ENCODE measurements around the gene SMIM45.

Gene SMIM45

DNA sequence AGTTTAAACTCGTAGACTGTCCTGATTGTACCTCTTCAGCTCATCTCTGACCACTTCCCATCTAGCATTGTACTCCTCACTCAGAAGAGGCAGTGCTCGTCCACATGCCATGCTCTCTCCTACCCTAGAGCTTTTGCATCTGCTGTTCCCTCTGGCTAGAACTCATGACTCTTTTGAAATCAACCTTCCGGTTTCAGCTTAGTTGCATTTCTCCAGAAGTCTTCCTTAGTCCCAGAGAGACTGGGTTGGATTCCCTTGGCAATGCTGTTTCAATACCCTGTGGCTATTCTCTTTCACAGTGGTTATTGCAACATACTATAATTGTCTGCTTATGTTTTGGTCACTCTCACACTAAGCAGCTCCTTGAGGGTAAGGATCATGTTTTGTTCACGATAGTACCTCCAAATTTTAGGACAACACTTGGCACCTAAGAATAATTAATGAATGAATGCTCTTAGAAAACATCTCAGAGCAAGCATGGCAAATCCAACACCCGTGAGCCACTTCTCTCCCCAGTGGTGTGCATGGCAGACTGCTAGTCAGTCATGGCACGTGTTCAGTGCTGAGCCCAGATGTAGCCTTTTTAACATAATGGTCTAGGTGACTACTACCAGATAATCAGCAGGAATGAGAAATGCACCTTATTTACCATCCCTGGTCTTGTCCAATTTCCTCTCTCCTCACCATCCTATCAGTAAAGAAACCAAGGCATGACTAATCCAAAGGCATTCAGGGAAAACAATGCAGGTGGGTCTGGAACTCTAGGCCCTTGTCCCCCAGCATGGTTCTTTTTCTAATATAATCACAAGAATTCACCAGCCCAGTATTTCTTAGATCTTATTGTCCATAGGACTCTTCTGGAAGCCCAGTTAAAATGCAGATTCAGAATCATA, 31.8 kb downstream of the SMIM45 start:
- no peak overlapping the region for H3K4me3 ChIP-seq (ENCODE audit: low read length)
- TF ChIP-seq, protein P1, sequence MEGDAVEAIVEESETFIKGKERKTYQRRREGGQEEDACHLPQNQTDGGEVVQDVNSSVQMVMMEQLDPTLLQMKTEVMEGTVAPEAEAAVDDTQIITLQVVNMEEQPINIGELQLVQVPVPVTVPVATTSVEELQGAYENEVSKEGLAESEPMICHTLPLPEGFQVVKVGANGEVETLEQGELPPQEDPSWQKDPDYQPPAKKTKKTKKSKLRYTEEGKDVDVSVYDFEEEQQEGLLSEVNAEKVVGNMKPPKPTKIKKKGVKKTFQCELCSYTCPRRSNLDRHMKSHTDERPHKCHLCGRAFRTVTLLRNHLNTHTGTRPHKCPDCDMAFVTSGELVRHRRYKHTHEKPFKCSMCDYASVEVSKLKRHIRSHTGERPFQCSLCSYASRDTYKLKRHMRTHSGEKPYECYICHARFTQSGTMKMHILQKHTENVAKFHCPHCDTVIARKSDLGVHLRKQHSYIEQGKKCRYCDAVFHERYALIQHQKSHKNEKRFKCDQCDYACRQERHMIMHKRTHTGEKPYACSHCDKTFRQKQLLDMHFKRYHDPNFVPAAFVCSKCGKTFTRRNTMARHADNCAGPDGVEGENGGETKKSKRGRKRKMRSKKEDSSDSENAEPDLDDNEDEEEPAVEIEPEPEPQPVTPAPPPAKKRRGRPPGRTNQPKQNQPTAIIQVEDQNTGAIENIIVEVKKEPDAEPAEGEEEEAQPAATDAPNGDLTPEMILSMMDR (IDR thresholded peaks at IDR 0.05; ENCODE audit: insufficient read depth, low read depth, low read length, missing control alignments) = no peak
- DNase-seq (ENCODE audit: low read depth) = peak; percentile 60

DNA sequence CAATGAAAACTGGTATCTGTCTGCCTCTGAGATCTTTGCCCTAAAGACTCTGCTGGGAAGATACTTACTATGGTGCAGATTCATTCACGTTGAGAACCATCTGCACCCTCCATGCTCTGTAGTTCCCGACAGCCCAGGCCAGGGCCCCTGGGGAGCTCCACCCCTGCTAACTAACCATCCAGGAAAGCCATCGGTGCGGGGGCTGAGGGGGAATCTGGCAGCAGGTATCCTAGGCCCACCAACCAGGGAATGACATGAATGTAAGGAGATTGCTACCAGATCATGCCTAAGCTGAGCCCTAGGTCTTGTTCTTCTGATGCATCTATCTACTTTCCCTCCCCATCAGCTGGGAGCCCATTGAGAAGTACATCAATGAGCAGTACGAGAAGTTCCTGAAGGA, 35.3 kb downstream of the SMIM45 start:
- H3K4me3 ChIP-seq (ENCODE audit: low read length) = no peak overlapping the region
- no peak for DNase-seq (ENCODE audit: low read depth)
- TF ChIP-seq, protein P1 (IDR thresholded peaks at IDR 0.05; ENCODE audit: insufficient read depth, low read depth, low read length, missing control alignments) = no peak

DNA sequence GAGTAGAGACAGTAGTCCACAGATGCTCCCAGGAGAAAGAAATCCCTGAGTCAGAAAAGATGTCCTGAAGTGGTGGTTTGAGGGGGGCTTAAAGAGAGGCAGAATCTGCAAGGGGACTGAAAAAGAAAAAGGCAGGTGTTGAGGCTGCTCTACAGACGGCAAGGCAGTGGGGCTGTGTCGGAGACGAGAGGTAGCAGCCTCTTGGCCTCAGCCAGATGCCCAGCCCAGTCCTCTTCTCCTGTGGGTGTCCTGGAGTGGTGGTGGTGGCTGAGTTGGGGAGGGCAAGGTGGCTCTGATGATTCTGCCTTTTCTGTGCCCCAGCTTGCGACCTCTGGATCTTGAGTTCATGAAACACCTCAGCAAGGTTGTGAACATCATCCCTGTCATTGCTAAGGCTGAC, 37.3 kb downstream of the SMIM45 start:
- no peak for DNase-seq (ENCODE audit: low read depth)
- TF ChIP-seq, protein P1 (IDR thresholded peaks at IDR 0.05; ENCODE audit: insufficient read depth, low read depth, low read length, missing control alignments) = no peak
- H3K4me3 ChIP-seq (ENCODE audit: low read length) = no peak overlapping the region

DNA sequence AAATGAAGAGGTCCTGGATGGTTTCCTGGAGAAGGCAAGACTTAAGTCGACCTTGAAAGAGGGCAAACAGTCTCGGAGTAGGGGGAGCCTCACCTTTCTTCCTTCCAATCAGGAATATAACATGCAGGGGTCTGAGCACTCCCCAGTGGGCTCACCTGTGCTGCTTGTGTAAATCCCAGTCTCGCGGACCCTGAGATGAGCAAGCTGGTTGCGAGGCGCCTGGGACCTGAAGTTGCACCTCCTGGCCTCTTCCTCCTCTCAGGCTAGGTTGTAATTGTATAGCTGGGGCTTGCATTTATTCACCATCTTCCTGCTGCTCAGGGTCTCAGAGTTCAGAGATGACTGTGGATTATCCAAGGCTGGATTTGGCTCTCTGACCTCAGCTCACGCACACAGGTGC, 39.2 kb downstream of the SMIM45 start:
- no peak for DNase-seq (ENCODE audit: low read depth)
- TF ChIP-seq, protein P1 (IDR thresholded peaks at IDR 0.05; ENCODE audit: insufficient read depth, low read depth, low read length, missing control alignments) = no peak
- no peak overlapping the region for H3K4me3 ChIP-seq (ENCODE audit: low read length)

DNA sequence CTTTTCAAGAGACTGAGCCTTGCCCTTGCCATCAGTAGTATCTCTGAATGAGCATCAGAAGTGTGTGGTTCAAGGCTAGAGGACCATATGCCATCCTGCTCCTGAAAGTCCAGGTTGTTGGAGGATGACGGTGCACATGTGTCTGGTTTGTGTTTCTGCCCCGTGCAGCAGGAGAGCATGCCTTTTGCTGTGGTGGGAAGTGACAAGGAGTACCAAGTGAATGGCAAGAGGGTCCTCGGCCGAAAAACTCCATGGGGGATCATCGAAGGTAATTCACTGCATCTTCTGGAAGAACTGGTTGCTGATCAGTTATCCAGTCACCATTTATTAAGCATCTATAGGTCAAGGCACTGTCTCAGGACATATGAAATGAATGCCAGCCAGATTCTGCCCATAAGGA, 40.5 kb downstream of the SMIM45 start:
- H3K4me3 ChIP-seq (ENCODE audit: low read length) = no peak overlapping the region
- DNase-seq (ENCODE audit: low read depth) = no peak
- TF ChIP-seq, protein P1 (IDR thresholded peaks at IDR 0.05; ENCODE audit: insufficient read depth, low read depth, low read length, missing control alignments) = no peak

DNA sequence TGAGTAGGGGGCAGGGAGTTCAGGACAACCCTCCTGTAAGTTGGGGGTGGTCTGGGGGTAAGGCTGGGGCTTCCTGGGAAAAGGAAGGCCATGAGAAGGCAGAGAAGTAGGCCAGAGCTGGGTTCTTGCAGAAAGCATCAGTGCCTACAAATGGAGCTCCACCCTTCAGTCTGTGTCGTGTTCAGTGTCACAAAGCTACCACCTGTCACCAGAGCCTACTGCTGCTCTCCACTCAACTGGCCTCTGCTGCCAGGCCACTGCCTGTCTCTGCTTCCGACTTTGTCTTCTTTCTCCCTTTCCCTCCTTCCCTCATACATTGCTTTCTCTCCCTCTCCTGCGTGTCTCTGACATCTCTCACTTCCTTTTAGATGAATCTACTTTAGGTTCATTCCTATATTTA, 43.3 kb downstream of the SMIM45 start:
- TF ChIP-seq, protein P1 (IDR thresholded peaks at IDR 0.05; ENCODE audit: insufficient read depth, low read depth, low read length, missing control alignments) = no peak

DNA sequence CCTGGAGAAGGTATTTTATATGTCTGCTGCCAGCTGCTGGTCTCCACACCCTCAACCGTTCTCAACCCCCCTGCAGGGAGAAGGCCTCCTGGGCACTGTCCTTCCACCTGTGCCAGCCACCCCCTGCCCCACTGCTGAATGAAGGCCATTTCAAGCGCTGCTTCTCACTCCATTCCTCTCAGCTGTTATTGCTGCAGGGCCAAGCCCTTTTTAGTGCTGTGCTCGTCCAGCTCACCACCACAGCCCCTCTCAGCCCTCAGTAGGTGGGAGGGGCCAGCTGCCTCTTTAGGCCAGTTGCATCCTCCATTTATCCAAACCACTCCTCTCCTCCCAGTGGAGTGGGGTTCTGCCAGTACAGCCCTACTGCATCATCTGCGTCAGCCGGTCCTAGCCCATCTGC, 44.9 kb downstream of the SMIM45 start:
- TF ChIP-seq, protein P1 (IDR thresholded peaks at IDR 0.05; ENCODE audit: insufficient read depth, low read depth, low read length, missing control alignments) = no peak
- DNase-seq (ENCODE audit: low read depth) = no peak
- H3K4me3 ChIP-seq (ENCODE audit: low read length) = no peak overlapping the region

More for the DNA sequence above, 43.3 kb downstream of the SMIM45 start:
- no peak for DNase-seq (ENCODE audit: low read depth)
- H3K4me3 ChIP-seq (ENCODE audit: low read length) = no peak overlapping the region

All from epithelial cell of esophagus (primary cell).